ENCODE results near the gene PAPOLG. TPM values are rescaled to one million over a fixed set of nuclear protein-coding genes. Genes with fewer than 3 reads are reported as not detected.
A peak's percentile ranks its signal among the peaks of the same experiment; 100 is the strongest.

Gene PAPOLG
- total and polyA plus RNA-seq, 2 donors (not counting 3 experiments of a cell fraction or from before 2014, with no cell fraction given): 4.2 to 14.9 TPM

DNA sequence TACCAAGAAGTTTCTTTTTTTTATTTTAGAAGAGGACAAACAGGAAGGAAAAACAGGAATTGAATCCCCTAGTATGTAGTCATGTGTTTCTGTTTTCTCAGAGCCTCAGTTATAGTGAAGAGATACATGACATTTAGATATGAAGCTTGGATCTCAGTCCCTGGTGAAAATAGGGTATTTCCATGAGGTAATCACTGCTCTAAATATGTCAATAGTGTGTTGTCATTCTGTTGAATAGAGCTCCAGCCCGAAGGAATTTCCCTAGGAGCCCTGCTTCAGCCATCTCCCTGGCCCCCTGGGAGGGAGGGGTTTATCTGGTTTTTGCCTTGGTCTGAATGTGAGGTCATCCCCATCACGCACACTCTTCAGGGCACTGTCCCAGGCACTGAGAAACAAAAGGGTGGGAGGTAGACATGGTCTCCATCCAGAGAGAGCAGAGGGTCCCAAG lies 78.2 kb downstream of the PAPOLG start:
- Histone ChIP-seq H4K20me1 (replicated peaks; ENCODE audit: control insufficient read depth, extremely low read depth, insufficient read depth, low read length) (no peaks in the 10 kb centered on the region), H3K9ac (replicated peaks; ENCODE audit: extremely low read depth, insufficient read depth, low read length) (no peak overlapping the region), H3K27me3 (ENCODE audit: control insufficient read depth in 2 of 2, insufficient read depth in 2 of 2, low read length in 2 of 2) (peaks cover 27 to 44% of the 10 kb centered on the region in 2 experiments), H3K4me1 (ENCODE audit: control insufficient read depth, extremely low read depth, insufficient read depth, low read length) (no peaks in the 10 kb centered on the region), H3K27ac (ENCODE audit: insufficient read depth, low read depth, low read length) (no peak overlapping the region), H2AFZ (ENCODE audit: low read depth, low read length) (no peak overlapping the region), H3K4me2 (ENCODE audit: insufficient read depth, low read length) (no peak overlapping the region), H3K4me3 (replicated peaks in 1 of 3; ENCODE audit: insufficient read depth in 1 of 3, low read depth in 1 of 3, low read length in 3 of 3) (no peak overlapping the region), H3K36me3 (ENCODE audit: control insufficient read depth in 2 of 2, extremely low read depth in 1 of 2, insufficient read depth in 2 of 2, low read length in 2 of 2) (no peaks in the 10 kb centered on the region), H3K9me1 (replicated peaks; ENCODE audit: control insufficient read depth, extremely low read depth, insufficient read depth, low read length) (no peaks in the 10 kb centered on the region), H3K79me2 (ENCODE audit: control insufficient read depth, insufficient read depth, low read length) (no peaks in the 10 kb centered on the region), H3K9me3 (replicated peaks; ENCODE audit: control insufficient read depth, insufficient read depth, low read length) (no peaks in the 10 kb centered on the region)
- intact Hi-C loops (cut with micrococcal nuclease): no loop called here
- CTCF ChIA-PET: no interaction called here
- FAIRE-seq (peak; percentile 12), DNase-seq (ENCODE audit: low read depth, low spot score) (no peak)
- dilution Hi-C loops (cut with MboI; ENCODE audit: extremely low pct_ligation_motif_present, low sequenced_read_pairs): no loop called here
- POLR2A ChIA-PET: no interaction called here
- TF ChIP-seq JUN (IDR thresholded peaks at IDR 0.05; ENCODE audit: borderline replicate concordance, insufficient read depth, insufficient read length, low read depth): no peak
- no peak for TF ChIP-seq FOS (IDR thresholded peaks at IDR 0.05; ENCODE audit: borderline replicate concordance, insufficient read depth, low read length)
- no peak for TF ChIP-seq POLR2A (IDR thresholded peaks at IDR 0.05; ENCODE audit: low read depth, low read length)
- no peak for TF ChIP-seq EZH2 (IDR thresholded peaks at IDR 0.05; ENCODE audit: borderline replicate concordance, low read depth, low read length, severe bottlenecking)
- TF ChIP-seq, protein P1, sequence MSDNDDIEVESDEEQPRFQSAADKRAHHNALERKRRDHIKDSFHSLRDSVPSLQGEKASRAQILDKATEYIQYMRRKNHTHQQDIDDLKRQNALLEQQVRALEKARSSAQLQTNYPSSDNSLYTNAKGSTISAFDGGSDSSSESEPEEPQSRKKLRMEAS (IDR thresholded peaks at IDR 0.05; ENCODE audit: insufficient read depth, insufficient read length): no peak
- no peak for TF ChIP-seq MYC (IDR thresholded peaks at IDR 0.05; ENCODE audit: low read depth, low read length)
- TF ChIP-seq, protein P2, sequence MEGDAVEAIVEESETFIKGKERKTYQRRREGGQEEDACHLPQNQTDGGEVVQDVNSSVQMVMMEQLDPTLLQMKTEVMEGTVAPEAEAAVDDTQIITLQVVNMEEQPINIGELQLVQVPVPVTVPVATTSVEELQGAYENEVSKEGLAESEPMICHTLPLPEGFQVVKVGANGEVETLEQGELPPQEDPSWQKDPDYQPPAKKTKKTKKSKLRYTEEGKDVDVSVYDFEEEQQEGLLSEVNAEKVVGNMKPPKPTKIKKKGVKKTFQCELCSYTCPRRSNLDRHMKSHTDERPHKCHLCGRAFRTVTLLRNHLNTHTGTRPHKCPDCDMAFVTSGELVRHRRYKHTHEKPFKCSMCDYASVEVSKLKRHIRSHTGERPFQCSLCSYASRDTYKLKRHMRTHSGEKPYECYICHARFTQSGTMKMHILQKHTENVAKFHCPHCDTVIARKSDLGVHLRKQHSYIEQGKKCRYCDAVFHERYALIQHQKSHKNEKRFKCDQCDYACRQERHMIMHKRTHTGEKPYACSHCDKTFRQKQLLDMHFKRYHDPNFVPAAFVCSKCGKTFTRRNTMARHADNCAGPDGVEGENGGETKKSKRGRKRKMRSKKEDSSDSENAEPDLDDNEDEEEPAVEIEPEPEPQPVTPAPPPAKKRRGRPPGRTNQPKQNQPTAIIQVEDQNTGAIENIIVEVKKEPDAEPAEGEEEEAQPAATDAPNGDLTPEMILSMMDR (IDR thresholded peaks at IDR 0.05; ENCODE audit: extremely low read depth in 1 of 2, insufficient read depth in 1 of 2, low read depth in 1 of 2, low read length in 2 of 2): no peak
- TF ChIP-seq GATA2 (IDR thresholded peaks at IDR 0.05; ENCODE audit: insufficient read depth, insufficient read length, low read depth, low read length): no peak
- no peak for TF ChIP-seq POLR2AphosphoS5 (IDR thresholded peaks at IDR 0.05; ENCODE audit: insufficient read depth, low read depth, low read length)
- no TSS peak for BruUV-seq (replicated peaks)
